ENCODE data around the gene RGS7.

RGS7 gene

GRCh38 chr1:241130881-241131280 is 226.1 kb downstream of the RGS7 start:
- no peak overlapping the region for H3K4me3 ChIP-seq (replicated peaks; ENCODE audit: low read depth, low read length)
- no peak for TF ChIP-seq CTCF (IDR thresholded peaks at IDR 0.05; ENCODE audit: low read depth, low read length, missing control alignments)
- no peak for DNase-seq (ENCODE audit: extremely low read depth, low read depth)

GRCh38 chr1:241129207-241129960 is 227.6 kb downstream of the RGS7 start:
- no peak for TF ChIP-seq CTCF (IDR thresholded peaks at IDR 0.05; ENCODE audit: low read depth, low read length, missing control alignments)
- no peak for DNase-seq (ENCODE audit: extremely low read depth, low read depth)
- H3K4me3 ChIP-seq (replicated peaks; ENCODE audit: low read depth, low read length), result no peak overlapping the region

GRCh38 chr1:241125286-241125685 is 231.7 kb downstream of the RGS7 start:
- no peak overlapping the region for H3K4me3 ChIP-seq (replicated peaks; ENCODE audit: low read depth, low read length)
- no peak for DNase-seq (ENCODE audit: extremely low read depth, low read depth)
- TF ChIP-seq CTCF (IDR thresholded peaks at IDR 0.05; ENCODE audit: low read depth, low read length, missing control alignments), result no peak

GRCh38 chr1:241118049-241118448 is 239.0 kb downstream of the RGS7 start:
- DNase-seq (ENCODE audit: extremely low read depth, low read depth), result no peak
- TF ChIP-seq CTCF (IDR thresholded peaks at IDR 0.05; ENCODE audit: low read depth, low read length, missing control alignments), result no peak
- H3K4me3 ChIP-seq (replicated peaks; ENCODE audit: low read depth, low read length), result no peak overlapping the region

GRCh38 chr1:241115784-241116183 is 241.2 kb downstream of the RGS7 start:
- DNase-seq (ENCODE audit: extremely low read depth, low read depth), result no peak
- no peak overlapping the region for H3K4me3 ChIP-seq (replicated peaks; ENCODE audit: low read depth, low read length)
- no peak for TF ChIP-seq CTCF (IDR thresholded peaks at IDR 0.05; ENCODE audit: low read depth, low read length, missing control alignments)

DNA sequence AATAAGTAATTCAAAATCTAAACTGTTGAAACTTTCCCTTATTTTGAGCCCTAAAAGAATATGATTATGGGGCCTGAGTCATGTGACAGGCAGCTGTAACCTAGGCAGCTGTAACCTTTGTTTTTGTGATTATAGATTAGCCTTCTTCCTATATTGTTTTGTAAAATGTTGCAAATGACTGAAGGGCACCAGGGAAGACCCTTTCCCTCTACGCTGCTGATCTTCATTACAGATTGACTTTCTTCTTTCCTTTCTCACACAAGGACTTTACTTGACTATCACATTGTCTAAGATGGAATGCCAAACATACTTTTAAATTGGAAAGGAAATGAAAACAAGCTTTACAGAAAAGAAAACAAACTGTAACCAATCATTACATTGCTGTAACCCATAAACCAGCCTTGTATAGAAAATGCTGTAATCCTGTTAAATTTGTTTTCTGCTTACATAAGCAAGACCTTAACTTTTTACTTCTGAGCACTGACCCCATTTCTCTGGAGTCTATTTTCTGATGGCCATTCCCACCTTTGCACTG is 242.2 kb downstream of the RGS7 start:
- TF ChIP-seq CTCF (IDR thresholded peaks at IDR 0.05; ENCODE audit: low read depth, low read length, missing control alignments), result no peak
- DNase-seq (ENCODE audit: extremely low read depth, low read depth), result no peak
- no peak overlapping the region for H3K4me3 ChIP-seq (replicated peaks; ENCODE audit: low read depth, low read length)

Measured in HFF-Myc (cell line).